ENCODE measurements around the gene DOP1B. TPM values are rescaled to one million over a fixed set of nuclear protein-coding genes. Genes with fewer than 3 reads are reported as not detected.

DOP1B gene
- total RNA-seq, 1 experiment from 2014 or later, result 7.1 TPM

DNA sequence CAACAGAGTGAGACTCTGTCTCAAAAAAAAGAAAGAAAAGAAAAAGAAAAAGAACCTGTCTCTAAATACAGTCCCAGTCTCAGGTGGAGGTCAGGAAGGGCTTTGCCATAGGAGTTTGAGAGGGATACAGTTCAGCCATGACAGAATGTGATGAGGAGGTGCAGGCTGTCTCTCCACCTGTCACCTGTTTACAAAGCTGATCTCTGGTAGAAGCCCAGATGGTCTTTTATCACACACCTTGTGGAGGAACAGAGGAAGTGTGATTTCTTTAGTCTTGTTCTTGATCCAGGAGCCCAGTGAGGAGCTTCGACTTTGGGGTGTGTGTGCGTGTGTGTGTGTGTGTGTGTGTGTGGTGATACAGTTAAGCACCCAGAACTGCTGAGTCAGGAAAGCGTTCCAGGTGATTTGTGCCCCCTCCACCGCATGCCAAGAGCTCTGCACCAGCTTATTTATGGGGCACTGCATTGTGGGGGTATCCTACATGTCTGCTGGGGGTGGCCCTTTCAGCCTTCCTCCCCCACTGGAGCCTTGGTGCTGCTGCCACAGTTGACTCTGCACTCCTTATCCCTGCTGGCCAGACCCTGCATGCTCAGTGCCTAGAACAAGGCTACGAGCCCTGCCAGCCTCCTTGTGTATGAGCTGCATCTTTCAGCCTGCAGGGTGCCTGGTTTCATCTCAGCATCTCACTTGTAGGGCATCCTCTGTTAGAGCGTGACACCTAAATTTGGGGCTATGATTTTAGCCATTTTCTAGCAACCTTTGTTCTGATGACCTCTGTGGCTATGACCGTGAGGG lies 19.3 kb downstream of the DOP1B start:
- CTCF ChIA-PET, result interaction anchor here (0.8 kb wide), 1 partner anchor 11 kb away, joined by 7 read pairs; no protein-coding TSS in a partner anchor
- no TSS peak for BruUV-seq (replicated peaks)
- DNase-seq, result no peak
- Mint-ChIP-seq H3K9me3 (ENCODE audit: low read depth, unreplicated experiment) (no peaks in the 10 kb centered on the region), H3K36me3 (ENCODE audit: insufficient read depth, unreplicated experiment) (no peaks in the 10 kb centered on the region), H3K4me1 (ENCODE audit: low read depth, unreplicated experiment) (no peaks in the 10 kb centered on the region), H3K27me3 (ENCODE audit: unreplicated experiment) (no peaks in the 10 kb centered on the region), H3K4me3 (ENCODE audit: low read depth, unreplicated experiment) (no peak overlapping the region), H3K27ac (ENCODE audit: unreplicated experiment) (no peak overlapping the region)
- TF ChIP-seq, protein P1, sequence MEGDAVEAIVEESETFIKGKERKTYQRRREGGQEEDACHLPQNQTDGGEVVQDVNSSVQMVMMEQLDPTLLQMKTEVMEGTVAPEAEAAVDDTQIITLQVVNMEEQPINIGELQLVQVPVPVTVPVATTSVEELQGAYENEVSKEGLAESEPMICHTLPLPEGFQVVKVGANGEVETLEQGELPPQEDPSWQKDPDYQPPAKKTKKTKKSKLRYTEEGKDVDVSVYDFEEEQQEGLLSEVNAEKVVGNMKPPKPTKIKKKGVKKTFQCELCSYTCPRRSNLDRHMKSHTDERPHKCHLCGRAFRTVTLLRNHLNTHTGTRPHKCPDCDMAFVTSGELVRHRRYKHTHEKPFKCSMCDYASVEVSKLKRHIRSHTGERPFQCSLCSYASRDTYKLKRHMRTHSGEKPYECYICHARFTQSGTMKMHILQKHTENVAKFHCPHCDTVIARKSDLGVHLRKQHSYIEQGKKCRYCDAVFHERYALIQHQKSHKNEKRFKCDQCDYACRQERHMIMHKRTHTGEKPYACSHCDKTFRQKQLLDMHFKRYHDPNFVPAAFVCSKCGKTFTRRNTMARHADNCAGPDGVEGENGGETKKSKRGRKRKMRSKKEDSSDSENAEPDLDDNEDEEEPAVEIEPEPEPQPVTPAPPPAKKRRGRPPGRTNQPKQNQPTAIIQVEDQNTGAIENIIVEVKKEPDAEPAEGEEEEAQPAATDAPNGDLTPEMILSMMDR (IDR thresholded peaks at IDR 0.05; ENCODE audit: unreplicated experiment), result no peak
- intact Hi-C loops (cut with micrococcal nuclease; ENCODE audit: unreplicated experiment), result no loop called here

DNA sequence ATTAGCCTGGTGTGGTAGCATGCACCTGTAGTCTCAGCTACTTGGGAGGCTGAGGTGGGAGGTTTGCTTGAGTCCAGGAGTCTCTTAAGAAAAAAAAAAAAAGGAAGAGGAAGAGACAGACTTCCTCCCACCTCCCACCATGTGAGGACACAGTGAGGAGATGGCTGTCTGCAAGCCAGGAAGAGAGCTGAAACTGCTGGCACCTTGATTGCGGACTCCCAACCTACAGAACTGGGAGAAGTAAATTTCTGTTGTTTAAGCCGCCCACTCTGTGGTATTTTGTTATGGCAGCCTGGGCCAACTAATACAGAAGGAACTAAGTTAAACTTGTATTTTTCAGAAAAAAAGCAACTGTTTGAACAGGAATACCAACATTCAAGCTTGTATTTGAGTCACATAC lies 21.7 kb downstream of the DOP1B start:
- H3K4me1 Mint-ChIP-seq (ENCODE audit: low read depth, unreplicated experiment), result no peaks in the 10 kb centered on the region
- no peaks in the 10 kb centered on the region for H3K27me3 Mint-ChIP-seq (ENCODE audit: unreplicated experiment)
- no peak for DNase-seq
- intact Hi-C loops (cut with micrococcal nuclease; ENCODE audit: unreplicated experiment), result no loop called here
- H3K27ac Mint-ChIP-seq (ENCODE audit: unreplicated experiment), result no peak overlapping the region
- BruUV-seq (replicated peaks), result no TSS peak
- CTCF ChIA-PET, result no interaction called here
- no peaks in the 10 kb centered on the region for H3K36me3 Mint-ChIP-seq (ENCODE audit: insufficient read depth, unreplicated experiment)
- no peaks in the 10 kb centered on the region for H3K9me3 Mint-ChIP-seq (ENCODE audit: low read depth, unreplicated experiment)
- TF ChIP-seq, protein P1 (IDR thresholded peaks at IDR 0.05; ENCODE audit: unreplicated experiment), result no peak
- no peak overlapping the region for H3K4me3 Mint-ChIP-seq (ENCODE audit: low read depth, unreplicated experiment)

DNA sequence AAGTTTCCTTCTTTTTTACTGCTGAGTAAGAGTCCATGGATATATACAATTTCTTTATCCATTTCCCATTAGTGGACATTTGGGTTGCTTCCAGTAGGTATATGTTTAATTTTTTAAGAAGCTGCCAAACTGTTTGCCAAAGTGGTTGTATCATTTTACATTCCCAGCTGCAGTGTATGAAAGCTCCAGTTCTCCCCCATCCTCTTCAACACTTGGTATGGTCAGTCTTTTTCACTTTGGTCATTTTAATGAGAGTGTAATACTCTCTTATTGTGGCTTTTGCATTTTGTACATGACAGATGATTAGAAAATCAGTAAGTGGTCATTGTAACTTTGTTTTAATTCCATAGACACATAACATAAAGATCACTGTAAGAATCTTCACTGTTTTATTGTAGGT lies 22.5 kb downstream of the DOP1B start:
- DNase-seq, result no peak
- TF ChIP-seq, protein P1 (IDR thresholded peaks at IDR 0.05; ENCODE audit: unreplicated experiment), result no peak
- no peak overlapping the region for H3K4me3 Mint-ChIP-seq (ENCODE audit: low read depth, unreplicated experiment)
- H3K9me3 Mint-ChIP-seq (ENCODE audit: low read depth, unreplicated experiment), result no peaks in the 10 kb centered on the region
- intact Hi-C loops (cut with micrococcal nuclease; ENCODE audit: unreplicated experiment), result no loop called here
- H3K36me3 Mint-ChIP-seq (ENCODE audit: insufficient read depth, unreplicated experiment), result no peaks in the 10 kb centered on the region
- no peak overlapping the region for H3K27ac Mint-ChIP-seq (ENCODE audit: unreplicated experiment)
- H3K27me3 Mint-ChIP-seq (ENCODE audit: unreplicated experiment), result no peaks in the 10 kb centered on the region
- no TSS peak for BruUV-seq (replicated peaks)
- H3K4me1 Mint-ChIP-seq (ENCODE audit: low read depth, unreplicated experiment), result no peaks in the 10 kb centered on the region
- CTCF ChIA-PET, result no interaction called here

DNA sequence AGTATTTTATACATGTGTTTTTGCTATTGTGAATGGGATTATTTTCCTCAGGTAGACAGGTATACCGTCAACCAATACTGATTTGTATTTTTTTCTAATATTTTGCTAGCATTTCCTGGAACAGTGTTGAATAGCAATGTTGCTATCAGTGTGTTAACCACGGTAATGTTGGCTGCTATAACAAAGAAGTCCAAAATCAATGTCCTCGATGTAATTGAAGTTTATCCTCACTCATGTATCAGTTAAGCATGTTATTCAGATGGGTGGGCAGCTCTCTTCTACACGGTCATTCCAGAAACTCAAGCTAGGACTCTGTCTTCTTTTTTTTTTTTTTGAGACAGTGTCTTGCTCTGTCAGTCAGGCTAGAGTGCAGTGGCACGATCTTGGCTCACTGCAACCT lies 24.3 kb downstream of the DOP1B start:
- Mint-ChIP-seq H3K4me3 (ENCODE audit: low read depth, unreplicated experiment) (no peak overlapping the region), H3K9me3 (ENCODE audit: low read depth, unreplicated experiment) (no peaks in the 10 kb centered on the region), H3K27ac (ENCODE audit: unreplicated experiment) (no peak overlapping the region), H3K27me3 (ENCODE audit: unreplicated experiment) (no peaks in the 10 kb centered on the region), H3K4me1 (ENCODE audit: low read depth, unreplicated experiment) (no peaks in the 10 kb centered on the region), H3K36me3 (ENCODE audit: insufficient read depth, unreplicated experiment) (no peaks in the 10 kb centered on the region)
- no peak for DNase-seq
- intact Hi-C loops (cut with micrococcal nuclease; ENCODE audit: unreplicated experiment), result no loop called here
- no TSS peak for BruUV-seq (replicated peaks)
- CTCF ChIA-PET, result no interaction called here
- TF ChIP-seq, protein P1 (IDR thresholded peaks at IDR 0.05; ENCODE audit: unreplicated experiment), result no peak
